AG09319 (cell line): Measurements from ENCODE around the gene PCMT1.

ENCODE experiments used
- DNase-seq: peaks from one replicate; pipeline ENCODE4 v3.0.0-alpha.2; 2010; ENCODE audit warnings: low read depth; ENCODE audit errors: extremely low read depth
- TF ChIP-seq, protein P1 (sequence below): IDR thresholded peaks from 2 replicates; pipeline ENCODE4 v1.5.1; 2011; ENCODE audit warnings: low read depth, mild to moderate bottlenecking, inconsistent platforms, low read length, moderate library complexity

Gene PCMT1

GRCh38 chr6:149766156-149766769 lies 16.7 kb downstream of the PCMT1 start:
- peak; percentile 28 for DNase-seq
- TF ChIP-seq, protein P1, sequence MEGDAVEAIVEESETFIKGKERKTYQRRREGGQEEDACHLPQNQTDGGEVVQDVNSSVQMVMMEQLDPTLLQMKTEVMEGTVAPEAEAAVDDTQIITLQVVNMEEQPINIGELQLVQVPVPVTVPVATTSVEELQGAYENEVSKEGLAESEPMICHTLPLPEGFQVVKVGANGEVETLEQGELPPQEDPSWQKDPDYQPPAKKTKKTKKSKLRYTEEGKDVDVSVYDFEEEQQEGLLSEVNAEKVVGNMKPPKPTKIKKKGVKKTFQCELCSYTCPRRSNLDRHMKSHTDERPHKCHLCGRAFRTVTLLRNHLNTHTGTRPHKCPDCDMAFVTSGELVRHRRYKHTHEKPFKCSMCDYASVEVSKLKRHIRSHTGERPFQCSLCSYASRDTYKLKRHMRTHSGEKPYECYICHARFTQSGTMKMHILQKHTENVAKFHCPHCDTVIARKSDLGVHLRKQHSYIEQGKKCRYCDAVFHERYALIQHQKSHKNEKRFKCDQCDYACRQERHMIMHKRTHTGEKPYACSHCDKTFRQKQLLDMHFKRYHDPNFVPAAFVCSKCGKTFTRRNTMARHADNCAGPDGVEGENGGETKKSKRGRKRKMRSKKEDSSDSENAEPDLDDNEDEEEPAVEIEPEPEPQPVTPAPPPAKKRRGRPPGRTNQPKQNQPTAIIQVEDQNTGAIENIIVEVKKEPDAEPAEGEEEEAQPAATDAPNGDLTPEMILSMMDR = no peak

- TF ChIP-seq, protein P1 = no peak
- no peak for DNase-seq
These were observed 20.1 kb downstream of the PCMT1 start for GRCh38 chr6:149769676-149770075.

DNA sequence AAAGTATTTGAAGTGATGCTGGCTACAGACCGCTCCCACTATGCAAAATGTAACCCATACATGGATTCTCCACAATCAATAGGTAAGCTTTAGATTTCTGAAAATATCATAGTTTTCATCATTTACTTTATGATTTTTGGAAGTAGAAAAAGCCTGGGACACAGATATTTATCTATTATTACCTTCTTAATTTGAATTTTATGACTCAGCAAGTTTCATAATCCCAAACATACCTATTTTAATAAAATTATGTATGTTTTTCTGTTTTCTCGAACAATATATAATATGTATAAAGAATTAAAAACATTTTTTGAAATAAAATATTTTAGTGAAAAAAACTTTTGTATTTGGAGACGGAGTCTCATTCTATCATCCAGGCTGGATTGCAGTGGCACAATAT lies 21.6 kb downstream of the PCMT1 start:
- no peak for DNase-seq
- TF ChIP-seq, protein P1 = no peak

- DNase-seq = no peak
- TF ChIP-seq, protein P1 = no peak
These were observed 22.4 kb downstream of the PCMT1 start for GRCh38 chr6:149771925-149772324.

DNA sequence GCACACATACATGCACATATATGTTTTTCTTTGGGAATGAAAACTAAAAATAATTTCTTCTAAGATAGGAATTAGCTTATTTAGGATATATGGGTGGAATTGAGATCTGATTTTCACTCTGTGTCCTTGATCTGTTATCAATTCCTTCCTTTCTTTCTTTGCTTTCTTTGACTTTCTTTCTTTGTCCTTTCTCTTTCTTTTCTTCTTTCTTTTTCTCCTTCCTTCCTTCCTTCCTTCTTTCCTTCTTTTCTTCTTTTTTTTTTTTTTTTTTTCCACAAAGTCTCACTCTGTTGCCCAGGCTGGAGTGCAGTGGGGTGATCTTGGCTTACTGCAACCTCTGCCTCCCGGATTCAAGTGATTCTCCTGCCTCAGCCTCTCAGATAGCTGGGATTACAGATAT lies 28.1 kb downstream of the PCMT1 start:
- DNase-seq = no peak
- TF ChIP-seq, protein P1 = no peak

- TF ChIP-seq, protein P1 = no peak
- no peak for DNase-seq
These were observed 30.1 kb downstream of the PCMT1 start for GRCh38 chr6:149779644-149779963.

- TF ChIP-seq, protein P1 = no peak
These were observed 32.2 kb downstream of the PCMT1 start for GRCh38 chr6:149781715-149782114.

More at GRCh38 chr6:149781715-149782114, 32.2 kb downstream of the PCMT1 start:
- DNase-seq = no peak
